ENCODE data around the gene CCDC148.

Gene CCDC148

DNA sequence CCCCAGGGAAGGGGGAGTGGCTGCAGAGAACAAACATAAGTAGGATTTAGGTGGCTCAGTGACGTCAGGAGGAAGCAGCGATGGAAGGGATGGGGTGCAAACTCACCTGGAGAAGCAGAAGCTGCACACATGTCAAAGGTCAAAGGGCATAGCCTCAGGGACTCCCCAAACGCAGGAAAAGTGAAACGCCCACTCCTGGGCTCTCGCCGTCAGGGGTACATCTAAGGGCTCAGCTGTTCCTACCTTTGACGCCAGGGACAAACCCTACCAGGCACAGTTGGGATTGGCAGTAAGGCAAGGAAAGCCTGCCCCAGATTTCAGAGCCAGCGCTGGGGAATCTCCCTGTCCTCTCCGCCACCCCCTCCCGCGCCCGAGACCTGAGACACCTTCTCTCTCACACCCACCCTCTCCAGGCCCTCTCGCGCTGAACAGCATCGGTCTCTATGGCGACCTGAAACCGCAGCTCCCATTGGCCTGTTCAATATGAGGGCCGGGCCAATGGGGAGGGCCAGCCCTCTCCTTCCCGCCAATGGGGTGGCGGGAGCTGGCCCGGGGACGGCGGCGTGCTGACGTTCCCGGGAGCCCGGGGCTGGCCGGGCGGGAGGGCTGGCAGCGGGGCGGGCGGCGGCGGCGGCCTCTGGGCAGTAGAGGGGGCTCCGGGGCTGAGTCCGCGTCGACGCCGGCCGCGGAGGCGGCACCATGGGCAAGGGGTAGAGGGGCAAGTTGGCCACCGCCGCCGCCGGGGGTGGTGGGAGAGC is at the start of gene CCDC148, which contains the start of gene PKP4:
CCDC148 (minus strand) TSS at position 445 of the 758 bp plus-strand sequence; CDS start at position 131, 314 bp downstream.
PKP4 (plus strand) TSS at position 644 of the 758 bp plus-strand sequence. CDS start 76,233 bp downstream, outside the sequence.
- ATAC-seq (ENCODE audit: low read depth) (peak; percentile 89), DNase-seq (ENCODE audit: low spot score in 2 of 2) (peak; percentile 76)
- Mint-ChIP-seq H3K27me3 (peaks cover 10% of the 10 kb centered on the region), H3K4me1 (peaks cover 16% of the 10 kb centered on the region), H3K4me3 (peak within 1 kb of the TSS; percentile 98), H3K9me3 (no peaks in the 10 kb centered on the region), H3K27ac (peak within 1 kb of the TSS; percentile 92), H3K36me3 (no peaks in the 10 kb centered on the region)

DNA sequence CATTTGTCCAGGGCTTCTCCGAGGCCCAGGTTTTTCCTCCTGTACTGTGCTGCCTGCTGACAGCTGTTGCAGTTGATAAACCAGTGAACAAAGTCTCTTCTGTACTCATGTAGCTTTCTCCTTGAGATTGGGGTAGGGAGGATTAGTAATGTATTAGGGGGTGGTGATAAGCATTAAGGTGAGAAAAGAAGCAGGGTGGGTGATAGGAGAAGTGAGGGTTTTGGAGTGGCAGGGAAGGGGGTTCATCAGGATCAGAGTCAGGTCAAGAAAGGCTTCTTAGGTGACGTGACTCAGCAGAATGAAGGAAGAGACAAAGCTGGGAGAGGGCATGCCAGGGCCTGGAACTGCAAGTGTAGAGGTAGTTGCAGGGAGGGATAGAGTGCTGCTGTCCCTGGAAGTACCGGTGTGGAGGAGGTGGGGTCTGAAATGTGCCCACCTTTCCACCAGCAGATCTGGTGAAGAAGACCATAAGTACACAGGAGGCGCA is 48.9 kb upstream of the CCDC148 start:
- Mint-ChIP-seq H3K4me3 (no peak overlapping the region), H3K27ac (no peak overlapping the region), H3K9me3 (no peaks in the 10 kb centered on the region), H3K36me3 (no peaks in the 10 kb centered on the region), H3K27me3 (no peaks in the 10 kb centered on the region), H3K4me1 (peaks cover 5% of the 10 kb centered on the region)
- no peak for ATAC-seq (ENCODE audit: low read depth)
- no peak for DNase-seq (ENCODE audit: low spot score in 2 of 2)

DNA sequence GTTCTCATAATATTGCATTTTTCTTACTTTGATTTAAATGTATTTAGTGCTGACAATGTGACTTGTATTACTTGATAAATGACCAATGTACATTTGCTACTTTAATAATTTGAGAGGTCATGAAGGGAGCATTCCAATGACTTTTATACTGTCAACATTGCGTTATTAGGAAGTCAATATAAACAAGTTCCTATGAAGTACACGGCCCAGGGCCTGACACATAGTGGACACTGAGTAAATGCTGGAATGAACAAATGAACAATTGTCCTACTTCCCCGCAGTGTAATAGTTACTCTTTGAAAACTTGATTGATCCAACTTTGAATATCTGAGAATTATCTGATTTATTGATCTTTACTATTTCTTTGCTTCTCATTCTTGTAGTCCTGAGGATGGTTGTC is 47.5 kb upstream of the CCDC148 start:
- no peaks in the 10 kb centered on the region for H3K9me3 Mint-ChIP-seq
- H3K27me3 Mint-ChIP-seq = no peaks in the 10 kb centered on the region
- no peak for DNase-seq (ENCODE audit: low spot score in 2 of 2)
- H3K27ac Mint-ChIP-seq = no peak overlapping the region
- peaks cover 5% of the 10 kb centered on the region for H3K4me1 Mint-ChIP-seq
- ATAC-seq (ENCODE audit: low read depth) = no peak
- no peaks in the 10 kb centered on the region for H3K36me3 Mint-ChIP-seq
- H3K4me3 Mint-ChIP-seq = no peak overlapping the region

DNA sequence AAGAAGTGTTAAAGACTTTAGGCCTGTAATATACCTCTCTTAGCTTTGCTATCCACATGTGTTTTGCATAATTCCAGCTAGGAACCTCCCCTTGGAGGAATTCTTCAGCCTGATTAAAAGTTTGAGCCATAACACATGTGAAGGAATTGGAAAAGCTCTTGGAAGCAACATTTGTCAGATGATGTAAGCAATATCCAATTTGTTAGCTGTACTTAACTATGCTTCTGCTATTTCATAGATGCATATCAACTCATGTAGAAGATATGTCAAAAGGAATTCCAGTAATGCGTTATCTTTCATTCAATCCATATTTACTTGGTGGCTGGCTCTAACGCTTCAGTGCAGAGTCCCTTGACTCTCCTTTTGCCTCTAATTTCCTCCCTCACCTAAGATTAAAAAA is 46.4 kb upstream of the CCDC148 start:
- ATAC-seq (ENCODE audit: low read depth) = no peak
- Mint-ChIP-seq H3K36me3 (no peaks in the 10 kb centered on the region), H3K4me1 (peaks cover 5% of the 10 kb centered on the region), H3K27ac (no peak overlapping the region), H3K9me3 (no peaks in the 10 kb centered on the region), H3K27me3 (no peaks in the 10 kb centered on the region), H3K4me3 (no peak overlapping the region)
- DNase-seq (ENCODE audit: low spot score in 2 of 2) = no peak

DNA sequence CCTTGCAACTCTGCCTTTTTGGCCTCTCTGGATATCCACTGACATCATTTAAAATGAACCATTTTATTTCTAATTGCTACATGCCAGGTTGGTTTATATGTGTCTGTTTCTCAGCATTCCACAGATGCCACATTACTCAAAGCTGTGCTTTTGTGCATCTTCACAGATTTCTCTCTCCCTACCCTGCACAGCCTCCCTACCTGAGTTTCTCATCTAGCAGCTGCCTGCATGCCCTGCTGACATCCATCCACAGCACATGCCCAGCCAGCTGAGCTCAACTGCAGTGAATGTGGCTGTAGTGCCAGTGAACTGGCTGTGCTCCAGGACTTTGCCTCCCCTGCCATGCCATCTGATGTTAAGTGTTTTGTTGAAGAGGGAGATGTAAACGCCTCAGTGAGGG is 44.7 kb upstream of the CCDC148 start:
- H3K27ac Mint-ChIP-seq = no peak overlapping the region
- H3K36me3 Mint-ChIP-seq = peaks cover 1% of the 10 kb centered on the region
- no peaks in the 10 kb centered on the region for H3K27me3 Mint-ChIP-seq
- H3K9me3 Mint-ChIP-seq = no peaks in the 10 kb centered on the region
- ATAC-seq (ENCODE audit: low read depth) (no peak), DNase-seq (ENCODE audit: low spot score in 2 of 2) (no peak)
- H3K4me3 Mint-ChIP-seq = no peak overlapping the region
- peaks cover 3% of the 10 kb centered on the region for H3K4me1 Mint-ChIP-seq

DNA sequence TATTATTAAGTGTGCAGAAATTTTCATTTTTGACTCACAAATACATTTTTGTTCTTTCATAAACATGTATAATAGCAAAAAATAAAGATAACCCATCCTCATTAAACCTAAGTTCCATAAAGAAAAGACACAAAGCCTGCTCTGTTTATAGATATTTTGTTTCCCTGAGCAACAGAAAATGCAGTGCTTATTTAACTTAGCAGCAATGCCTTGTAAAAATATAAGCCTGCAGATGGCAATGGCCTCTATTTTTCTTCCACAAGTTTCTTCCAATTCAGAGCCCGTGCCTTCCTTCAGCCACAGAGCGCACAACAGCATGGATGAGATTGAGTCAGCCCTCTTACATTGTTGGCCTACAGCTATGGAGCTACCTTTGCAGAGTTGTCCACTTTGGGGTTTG is 43.8 kb upstream of the CCDC148 start:
- H3K27me3 Mint-ChIP-seq = no peaks in the 10 kb centered on the region
- no peaks in the 10 kb centered on the region for H3K9me3 Mint-ChIP-seq
- H3K4me3 Mint-ChIP-seq = no peak overlapping the region
- no peak overlapping the region for H3K27ac Mint-ChIP-seq
- DNase-seq (ENCODE audit: low spot score in 2 of 2) (no peak), ATAC-seq (ENCODE audit: low read depth) (no peak)
- H3K36me3 Mint-ChIP-seq = peaks cover 1% of the 10 kb centered on the region
- peaks cover 3% of the 10 kb centered on the region for H3K4me1 Mint-ChIP-seq

DNA sequence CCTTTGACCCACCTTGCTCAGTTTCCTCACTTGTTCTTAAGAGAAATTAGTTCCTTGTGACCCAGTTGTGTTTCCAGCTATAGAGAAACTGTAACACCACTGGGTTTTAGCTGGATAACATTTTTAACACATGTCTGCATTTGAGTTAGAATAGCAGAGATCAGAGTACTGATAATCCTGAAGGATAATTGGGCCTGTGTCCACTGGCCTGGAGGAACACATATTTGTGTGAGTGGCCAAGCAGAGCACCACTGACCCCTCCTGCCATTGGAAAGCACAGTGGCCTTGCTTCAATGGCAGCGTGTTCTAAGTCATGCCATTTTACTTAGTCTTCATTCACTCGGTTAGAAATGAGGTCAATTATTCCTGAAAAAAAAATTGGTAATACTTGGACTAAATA is 42.8 kb upstream of the CCDC148 start:
- no peak for ATAC-seq (ENCODE audit: low read depth)
- peaks cover 3% of the 10 kb centered on the region for H3K4me1 Mint-ChIP-seq
- DNase-seq (ENCODE audit: low spot score in 2 of 2) = no peak
- H3K27ac Mint-ChIP-seq = no peak overlapping the region
- H3K27me3 Mint-ChIP-seq = no peaks in the 10 kb centered on the region
- no peak overlapping the region for H3K4me3 Mint-ChIP-seq
- H3K9me3 Mint-ChIP-seq = no peaks in the 10 kb centered on the region
- H3K36me3 Mint-ChIP-seq = peaks cover 1% of the 10 kb centered on the region

DNA sequence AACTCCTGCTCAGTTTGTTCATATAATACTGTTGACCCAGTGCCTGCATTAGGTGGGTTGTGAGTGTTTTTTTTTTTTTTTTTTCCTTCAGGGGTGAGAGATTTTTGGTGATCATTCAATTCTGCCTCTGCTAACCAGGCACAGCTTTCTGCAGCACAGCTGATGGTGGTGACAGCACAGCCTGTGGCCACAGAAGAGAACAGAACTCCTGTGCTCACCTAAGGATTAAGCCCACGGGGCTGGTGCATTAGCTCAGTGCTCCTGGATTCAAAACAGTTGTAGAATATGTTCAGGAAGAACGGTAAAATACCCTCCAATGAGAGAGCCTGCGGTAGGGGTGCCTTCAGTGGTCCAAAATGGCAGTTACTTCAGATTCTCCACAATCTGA is 42.2 kb upstream of the CCDC148 start:
- no peaks in the 10 kb centered on the region for H3K9me3 Mint-ChIP-seq
- no peak overlapping the region for H3K4me3 Mint-ChIP-seq
- no peak for ATAC-seq (ENCODE audit: low read depth)
- peaks cover 1% of the 10 kb centered on the region for H3K36me3 Mint-ChIP-seq
- DNase-seq (ENCODE audit: low spot score in 2 of 2) = no peak
- no peaks in the 10 kb centered on the region for H3K27me3 Mint-ChIP-seq
- H3K27ac Mint-ChIP-seq = no peak overlapping the region
- peaks cover 3% of the 10 kb centered on the region for H3K4me1 Mint-ChIP-seq

DNA sequence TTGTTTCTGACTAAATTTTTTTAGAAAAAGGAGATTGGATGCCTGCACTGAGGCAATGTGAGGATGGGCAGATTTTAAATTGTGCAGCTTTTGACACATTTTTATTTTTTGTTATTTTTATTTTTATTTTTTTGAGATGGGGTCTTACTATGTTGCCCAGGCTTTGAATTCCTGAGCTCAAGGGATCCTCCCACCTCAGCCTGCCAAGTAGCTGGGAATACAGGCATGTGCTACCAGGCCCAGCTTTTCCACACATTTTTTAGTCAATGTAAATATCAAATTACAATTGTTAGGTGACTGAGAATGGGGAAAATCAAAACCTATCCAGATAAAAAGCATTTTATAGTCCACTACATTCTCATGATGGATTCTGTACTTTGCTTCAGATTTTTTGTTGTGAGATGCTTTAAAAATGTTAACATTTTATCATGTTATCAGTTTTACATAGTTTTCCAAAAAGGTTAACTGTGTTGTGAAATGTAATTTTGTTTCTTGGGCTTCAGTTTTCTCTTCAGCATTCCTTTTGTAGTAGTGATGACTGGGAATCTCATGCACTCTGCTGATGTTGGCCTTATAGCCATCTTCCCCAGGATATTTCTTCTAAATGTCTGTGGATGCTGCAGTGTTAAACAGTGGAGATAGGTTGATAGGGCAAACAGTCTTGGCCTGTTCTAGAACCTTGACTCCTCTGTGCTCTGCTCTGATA is 41.6 kb upstream of the CCDC148 start:
- H3K27ac Mint-ChIP-seq = no peak overlapping the region
- no peak overlapping the region for H3K4me3 Mint-ChIP-seq
- H3K9me3 Mint-ChIP-seq = no peaks in the 10 kb centered on the region
- H3K36me3 Mint-ChIP-seq = peaks cover 1% of the 10 kb centered on the region
- H3K4me1 Mint-ChIP-seq = peaks cover 3% of the 10 kb centered on the region
- ATAC-seq (ENCODE audit: low read depth) (no peak), DNase-seq (ENCODE audit: low spot score in 2 of 2) (no peak)
- H3K27me3 Mint-ChIP-seq = no peaks in the 10 kb centered on the region

DNA sequence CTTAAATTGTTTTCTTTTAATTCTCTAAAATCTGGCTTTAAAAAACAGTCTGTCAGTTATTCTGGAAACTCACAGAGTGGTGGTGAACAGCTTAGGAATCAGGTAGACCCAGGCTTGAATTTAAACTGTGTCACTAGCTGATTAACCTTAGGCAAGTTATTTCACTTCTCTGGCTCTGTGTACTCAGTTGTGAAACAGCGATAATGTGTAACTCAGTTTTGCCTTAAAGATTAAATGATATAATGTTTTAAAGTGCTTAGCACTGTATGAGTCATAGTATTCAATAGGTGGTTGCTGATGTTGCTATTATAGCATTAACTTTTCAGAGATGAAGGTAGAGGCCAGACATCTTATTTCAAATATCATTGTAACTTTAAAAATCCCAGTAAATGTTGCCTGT is 40.9 kb upstream of the CCDC148 start:
- H3K36me3 Mint-ChIP-seq = peaks cover 1% of the 10 kb centered on the region
- H3K4me3 Mint-ChIP-seq = no peak overlapping the region
- peaks cover 3% of the 10 kb centered on the region for H3K4me1 Mint-ChIP-seq
- H3K9me3 Mint-ChIP-seq = no peaks in the 10 kb centered on the region
- H3K27me3 Mint-ChIP-seq = no peaks in the 10 kb centered on the region
- ATAC-seq (ENCODE audit: low read depth) (no peak), DNase-seq (ENCODE audit: low spot score in 2 of 2) (no peak)
- H3K27ac Mint-ChIP-seq = no peak overlapping the region

DNA sequence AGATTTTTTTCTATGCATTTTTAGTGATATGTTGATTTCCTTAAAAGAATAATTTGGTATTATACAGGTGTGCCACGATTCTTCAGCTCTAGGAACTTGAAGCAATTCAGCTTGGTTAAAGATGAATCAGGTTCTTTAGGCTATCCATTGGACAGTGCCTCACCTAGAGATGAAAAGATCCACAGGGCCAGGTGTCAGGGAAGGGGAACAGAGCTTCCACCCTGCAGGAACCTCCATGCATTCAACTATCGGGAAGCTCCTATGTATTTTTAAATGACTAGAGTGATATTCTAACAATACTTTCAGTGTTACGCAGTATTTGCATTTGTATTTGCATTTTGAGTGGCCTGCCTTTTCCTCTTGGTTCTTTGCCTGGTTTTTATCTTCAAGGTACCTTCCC is 40.4 kb upstream of the CCDC148 start:
- peaks cover 3% of the 10 kb centered on the region for H3K4me1 Mint-ChIP-seq
- H3K27me3 Mint-ChIP-seq = no peaks in the 10 kb centered on the region
- H3K9me3 Mint-ChIP-seq = no peaks in the 10 kb centered on the region
- ATAC-seq (ENCODE audit: low read depth) (no peak), DNase-seq (ENCODE audit: low spot score in 2 of 2) (no peak)
- no peak overlapping the region for H3K4me3 Mint-ChIP-seq
- no peak overlapping the region for H3K27ac Mint-ChIP-seq
- H3K36me3 Mint-ChIP-seq = peaks cover 1% of the 10 kb centered on the region

DNA sequence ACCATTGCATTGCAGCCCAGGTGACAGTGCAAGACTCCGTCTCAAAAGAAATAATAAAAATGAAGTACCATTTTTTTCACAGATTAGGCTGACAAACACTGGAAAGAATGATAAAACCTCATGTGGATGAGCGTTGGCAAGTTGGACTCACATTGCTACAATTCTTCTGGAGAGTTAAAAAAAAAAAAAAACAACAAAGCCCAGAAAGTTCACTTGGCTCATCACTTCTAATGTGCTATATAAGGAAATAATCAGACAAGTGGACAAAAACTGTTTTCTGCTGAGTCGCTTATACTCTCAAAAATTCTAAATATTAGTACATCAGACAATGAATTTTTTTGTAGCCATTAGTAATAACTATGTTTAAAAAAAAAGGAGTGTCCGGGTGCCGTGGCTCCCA is 38.6 kb upstream of the CCDC148 start:
- Mint-ChIP-seq H3K36me3 (peaks cover 1% of the 10 kb centered on the region), H3K4me3 (no peak overlapping the region), H3K27ac (no peak overlapping the region), H3K4me1 (peaks cover 3% of the 10 kb centered on the region), H3K9me3 (no peaks in the 10 kb centered on the region), H3K27me3 (no peaks in the 10 kb centered on the region)
- ATAC-seq (ENCODE audit: low read depth) (no peak), DNase-seq (ENCODE audit: low spot score in 2 of 2) (no peak)

DNA sequence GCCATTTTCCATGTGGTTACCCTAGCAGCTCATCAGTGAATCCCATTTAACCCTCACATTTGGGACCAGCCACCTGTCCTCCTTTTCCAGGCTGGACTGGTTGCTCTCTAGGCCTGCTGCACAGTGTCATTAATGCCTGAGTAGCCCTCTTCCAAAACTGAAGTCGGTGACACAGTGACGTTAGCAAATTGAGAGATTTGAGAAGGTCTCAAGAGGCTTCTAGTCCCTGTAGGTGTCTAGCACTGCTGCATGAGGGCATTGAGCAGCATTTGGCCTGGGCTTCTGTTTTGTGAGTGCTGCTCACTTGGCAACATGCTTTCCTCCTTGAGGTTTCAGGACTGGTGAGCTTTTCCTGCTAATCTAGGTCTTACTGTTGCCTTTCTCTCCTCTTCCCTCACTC is 36.9 kb upstream of the CCDC148 start:
- Mint-ChIP-seq H3K4me1 (peaks cover 3% of the 10 kb centered on the region), H3K36me3 (peaks cover 1% of the 10 kb centered on the region), H3K9me3 (no peaks in the 10 kb centered on the region), H3K27me3 (no peaks in the 10 kb centered on the region), H3K4me3 (no peak overlapping the region), H3K27ac (no peak overlapping the region)
- DNase-seq (ENCODE audit: low spot score in 2 of 2) (no peak), ATAC-seq (ENCODE audit: low read depth) (no peak)

DNA sequence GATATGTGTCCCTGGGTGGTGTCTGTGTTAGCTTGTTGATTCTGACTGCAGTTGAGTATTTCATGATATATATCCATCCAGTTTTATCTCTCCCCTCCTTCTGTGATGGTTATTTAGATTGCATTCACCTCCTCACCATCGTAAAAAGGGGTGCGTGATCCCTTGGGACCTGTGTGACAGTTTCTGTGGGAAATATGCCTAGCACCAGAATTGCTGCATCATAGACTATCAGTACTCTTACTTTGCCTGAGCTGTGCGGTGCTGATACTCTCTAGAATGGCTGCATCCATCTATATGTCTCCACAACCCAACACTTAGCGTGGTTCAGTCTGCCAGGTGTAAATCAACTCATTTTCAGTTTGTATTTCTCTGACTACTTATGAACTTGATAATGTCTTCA is 34.5 kb upstream of the CCDC148 start:
- no peak for DNase-seq (ENCODE audit: low spot score in 2 of 2)
- no peaks in the 10 kb centered on the region for H3K36me3 Mint-ChIP-seq
- H3K4me3 Mint-ChIP-seq = no peak overlapping the region
- no peak for ATAC-seq (ENCODE audit: low read depth)
- no peaks in the 10 kb centered on the region for H3K9me3 Mint-ChIP-seq
- no peaks in the 10 kb centered on the region for H3K4me1 Mint-ChIP-seq
- H3K27me3 Mint-ChIP-seq = no peaks in the 10 kb centered on the region
- H3K27ac Mint-ChIP-seq = no peak overlapping the region
